Thoracic aorta (tissue), 2 donors: ENCODE data around the gene MRPL54. TPM values are rescaled to one million over a fixed set of nuclear protein-coding genes. Genes with fewer than 3 reads are reported as not detected.

Source experiments
- ATAC-seq: fragments of 150-250 bp; one replicate; pipeline ENCODE4 v1.8.0; 2017; ENCODE audit warnings: low read depth; ENCODE audit not compliant: insufficient number of reproducible peaks, low FRiP score
- DNase-seq: peaks from one replicate; pipeline ENCODE4 v3.0.0-alpha.2; 2020; ENCODE audit warnings: low spot score
- H3K27ac ChIP-seq, 2 donors: fragments of 200-600 bp; sonication (generic); 1 replicate in 1 of 2; 2 replicates in 1 of 2; pipeline ENCODE4 v1.5.1; 2016; ENCODE audit warnings: mild to moderate bottlenecking in 2 of 2, moderate library complexity in 2 of 2
- H3K27me3 ChIP-seq: fragments of 200-600 bp; sonication (generic); replicated peaks from 2 replicates; pipeline ENCODE4 v1.6.0; 2016; ENCODE audit warnings: mild to moderate bottlenecking; ENCODE audit not compliant: insufficient read depth
- H3K36me3 ChIP-seq: fragments of 200-600 bp; sonication (generic); one replicate; pipeline ENCODE4 v1.5.1; 2016
- H3K4me1 ChIP-seq, 2 donors: fragments of 200-600 bp; sonication (generic); 1 replicate in 1 of 2; 2 replicates in 1 of 2; pipeline versions ENCODE4 v1.5.1 to v1.6.0; 2016; ENCODE audit warnings: low read depth in 2 of 2, mild to moderate bottlenecking in 1 of 2; ENCODE audit not compliant: control insufficient read depth in 1 of 2
- H3K4me3 ChIP-seq: fragments of 200-600 bp; sonication (generic); 2 replicates; pipeline ENCODE4 v1.5.1; 2016; ENCODE audit warnings: mild to moderate bottlenecking
- H3K9me3 ChIP-seq: fragments of 200-600 bp; sonication (generic); 2 replicates; pipeline ENCODE4 v1.5.1; 2016
- CTCF ChIP-seq: fragments of 200-600 bp; sonication (generic); IDR thresholded peaks from one replicate; pipeline ENCODE4 v1.5.1; 2019; ENCODE audit warnings: antibody characterized with exemption
- total RNA-seq, 2 donors: library from RNA; depleted of rRNA; stranded (reverse); fragments of >200 nt; gene quantifications; one replicate each; pipeline versions ENCODE4 v1.1.0 to v1.2.3, GENCODE V29; 2016

The MRPL54 gene
- total RNA-seq, 2 donors from 2014 or later, result 32.4 to 56.9 TPM

- Histone ChIP-seq H3K4me3 (no peak overlapping the region), H3K27me3 (no peaks in the 10 kb centered on the region), H3K36me3 (no peaks in the 10 kb centered on the region), H3K27ac (no peak overlapping the region), H3K9me3 (peaks cover 4% of the 10 kb centered on the region), H3K4me1 (no peaks in the 10 kb centered on the region)
- TF ChIP-seq CTCF, result no peak
- ATAC-seq (no peak), DNase-seq (no peak)
Observed at GRCh38 chr19:3788996-3789778, 26.7 kb downstream of the MRPL54 start.

GRCh38 chr19:3790209-3790734 lies 27.8 kb downstream of the MRPL54 start:
- Histone ChIP-seq H3K36me3 (no peaks in the 10 kb centered on the region), H3K4me3 (no peak overlapping the region), H3K27ac (no peak overlapping the region), H3K9me3 (peaks cover 4% of the 10 kb centered on the region), H3K27me3 (no peaks in the 10 kb centered on the region), H3K4me1 (no peaks in the 10 kb centered on the region)
- no peak for ATAC-seq
- no peak for DNase-seq
- no peak for TF ChIP-seq CTCF

GRCh38 chr19:3790941-3791340 lies 28.5 kb downstream of the MRPL54 start:
- no peak for ATAC-seq
- Histone ChIP-seq H3K4me1 (no peaks in the 10 kb centered on the region), H3K27ac (no peak overlapping the region), H3K4me3 (no peak overlapping the region), H3K9me3 (peaks cover 4% of the 10 kb centered on the region), H3K36me3 (no peaks in the 10 kb centered on the region), H3K27me3 (no peaks in the 10 kb centered on the region)
- no peak for TF ChIP-seq CTCF
- no peak for DNase-seq

GRCh38 chr19:3792114-3792513 lies 29.6 kb downstream of the MRPL54 start:
- Histone ChIP-seq H3K27ac (no peak overlapping the region), H3K4me3 (no peak overlapping the region), H3K9me3 (peaks cover 9% of the 10 kb centered on the region), H3K36me3 (no peaks in the 10 kb centered on the region), H3K4me1 (no peaks in the 10 kb centered on the region), H3K27me3 (no peaks in the 10 kb centered on the region)
- no peak for DNase-seq
- ATAC-seq, result no peak
- TF ChIP-seq CTCF, result no peak

GRCh38 chr19:3793799-3794198 lies 31.3 kb downstream of the MRPL54 start:
- H3K9me3 ChIP-seq, result peaks cover 9% of the 10 kb centered on the region
- ATAC-seq (no peak), DNase-seq (no peak)
- H3K36me3 ChIP-seq, result no peaks in the 10 kb centered on the region
- no peak overlapping the region for H3K27ac ChIP-seq
- TF ChIP-seq CTCF, result no peak
- no peaks in the 10 kb centered on the region for H3K27me3 ChIP-seq
- H3K4me1 ChIP-seq, result no peaks in the 10 kb centered on the region
- H3K4me3 ChIP-seq, result no peak overlapping the region
